ENCODE measurements around the gene HAGHL.

The HAGHL gene

GRCh38 chr16:714558-715476 is 12.1 kb upstream of the HAGHL start, which contains the start of gene METRN:
Gene METRN (plus strand): TSS chr16:715118. CDS start chr16:715290, 172 bp downstream.
- DNase-seq, result peak; percentile 91
- Histone ChIP-seq H3K27ac (peak within 1 kb of the TSS; percentile 21; the same call in 1 of the 2 replicates), H3K36me3 (no peaks in the 10 kb centered on the region; the same call in 1 of the 2 replicates), H3K27me3 (ENCODE audit: insufficient read depth, low read depth, severe bottlenecking) (peaks cover 3% of the 10 kb centered on the region), H3K9me3 (ENCODE audit: severe bottlenecking) (no peaks in the 10 kb centered on the region), H3K4me3 (ENCODE audit: low read depth, low read length) (peak within 1 kb of the TSS; percentile 59)
- no peak for TF ChIP-seq CTCF (IDR thresholded peaks at IDR 0.05; ENCODE audit: low read depth, low read length)

- peaks cover 3% of the 10 kb centered on the region for H3K27me3 ChIP-seq (ENCODE audit: insufficient read depth, low read depth, severe bottlenecking)
- peak overlapping the region; percentile 21; the same call in 1 of the 2 replicates for H3K27ac ChIP-seq
- H3K36me3 ChIP-seq, result no peaks in the 10 kb centered on the region; the same call in 1 of the 2 replicates
- no peaks in the 10 kb centered on the region for H3K9me3 ChIP-seq (ENCODE audit: severe bottlenecking)
- H3K4me3 ChIP-seq (ENCODE audit: low read depth, low read length), result peak overlapping the region; percentile 59
- DNase-seq, result peak; percentile 46
- peak; percentile 49 for TF ChIP-seq CTCF (IDR thresholded peaks at IDR 0.05; ENCODE audit: low read depth, low read length)
Observed at GRCh38 chr16:715477-716199, 11.3 kb upstream of the HAGHL start.

GRCh38 chr16:716200-716568 is 10.7 kb upstream of the HAGHL start:
- TF ChIP-seq CTCF (IDR thresholded peaks at IDR 0.05; ENCODE audit: low read depth, low read length), result no peak
- H3K36me3 ChIP-seq, result no peaks in the 10 kb centered on the region; the same call in 1 of the 2 replicates
- peak overlapping the region; percentile 36 for H3K4me3 ChIP-seq (ENCODE audit: low read depth, low read length)
- no peaks in the 10 kb centered on the region for H3K27me3 ChIP-seq (ENCODE audit: insufficient read depth, low read depth, severe bottlenecking)
- H3K9me3 ChIP-seq (ENCODE audit: severe bottlenecking), result no peaks in the 10 kb centered on the region
- no peak for DNase-seq
- no peak overlapping the region for H3K27ac ChIP-seq

GRCh38 chr16:716768-717325 is 10.1 kb upstream of the HAGHL start:
- H3K36me3 ChIP-seq, result peaks cover 2% of the 10 kb centered on the region; the same call in 1 of the 2 replicates

More at GRCh38 chr16:716768-717325, 10.1 kb upstream of the HAGHL start:
- no peak for TF ChIP-seq CTCF (IDR thresholded peaks at IDR 0.05; ENCODE audit: low read depth, low read length)
- Histone ChIP-seq H3K4me3 (ENCODE audit: low read depth, low read length) (no peak overlapping the region), H3K9me3 (ENCODE audit: severe bottlenecking) (no peaks in the 10 kb centered on the region), H3K27ac (no peak overlapping the region), H3K27me3 (ENCODE audit: insufficient read depth, low read depth, severe bottlenecking) (no peaks in the 10 kb centered on the region)
- DNase-seq, result no peak
